HCT116 (cell line): ENCODE data around the gene CMTM8. TPM values are rescaled to one million over a fixed set of nuclear protein-coding genes. Genes with fewer than 3 reads are reported as not detected.

Experiments used
- ATAC-seq: fragments of 200-7000 bp; cut with Tn5 transposase; 2 replicates; pipeline ENCODE4 v1.9.1; 2020; ENCODE audit warnings: mild to moderate bottlenecking, moderate library complexity
- BruUV-seq: library from RNA; stranded (reverse); fragments of 400-500 nt; replicated peaks from 2 replicates; lab custom pipeline; 2021; lab: Mats Ljungman, UMichigan
- CTCF ChIA-PET: fragments of 300-600 bp; sonication (Branson Sonifier 250); formaldehyde crosslinking; loops from one replicate; lab custom pipeline; 2021; ENCODE audit warnings: antibody characterized with exemption; lab: Charles Lee
- POLR2A ChIA-PET: fragments of 300-600, 350-600 bp; sonication (Branson Sonifier 250); formaldehyde crosslinking; loops from one replicate; lab custom pipeline; 2021; ENCODE audit warnings: antibody characterized with exemption; lab: Charles Lee
- RAD21 ChIA-PET, 2 experiments: fragments of 300-600 bp; sonication (Branson Sonifier 250); formaldehyde crosslinking; loops; one replicate each; lab custom pipeline; 2023; ENCODE audit warnings: low total read pairs in 2 of 2; ENCODE audit not compliant: uncharacterized antibody in 2 of 2, unreplicated experiment in 2 of 2, low non-redundant PET in 1 of 2; lab: Charles Lee
- DNase-seq: peaks from one replicate; pipeline ENCODE4 v3.0.0-alpha.2; 2010; ENCODE audit warnings: low read depth, low spot score
- H2AFZ ChIP-seq: fragments of 200-600 bp; shearing (Covaris generic), sonication (generic); 2 replicates; pipeline ENCODE4 v1.6.1; 2017; ENCODE audit warnings: low read depth, mixed run types, mixed read lengths, antibody characterized with exemption, low read length; ENCODE audit not compliant: poor library complexity, severe bottlenecking
- H3K27ac ChIP-seq: 2 replicates; pipeline ENCODE4 v1.5.1; 2012; ENCODE audit warnings: low read depth, low read length
- H3K27me3 ChIP-seq: fragments of 200-600 bp; sonication (generic); 2 replicates; pipeline ENCODE4 v1.6.1; 2016; ENCODE audit warnings: mixed run types, low read length, mixed read lengths; ENCODE audit not compliant: insufficient read depth
- H3K36me3 ChIP-seq, 2 experiments: fragments of 200-500 bp in 1 of 2; fragments of 200-600 bp in 1 of 2; sonication (Bioruptor generic) in 1 of 2; sonication (generic) in 1 of 2; 2 replicates each; pipeline versions ENCODE4 v1.5.1 to v1.6.1; 2014 to 2016; ENCODE audit warnings: low read length in 2 of 2, inconsistent platforms in 1 of 2, mixed read lengths in 1 of 2, mixed run types in 1 of 2; ENCODE audit not compliant: insufficient read depth in 2 of 2, control insufficient read depth in 1 of 2
- H3K4me1 ChIP-seq, 2 experiments: fragments of 200-600 bp in 1 of 2; sonication (generic) in 1 of 2; 2 replicates each; pipeline versions ENCODE4 v1.5.1 to v1.6.1; 2012 to 2017; ENCODE audit warnings: low read length in 2 of 2, inconsistent platforms in 1 of 2, mild to moderate bottlenecking in 1 of 2, mixed read lengths in 1 of 2, mixed run types in 1 of 2, moderate library complexity in 1 of 2; ENCODE audit not compliant: insufficient read depth in 2 of 2, control insufficient read depth in 1 of 2
- H3K4me2 ChIP-seq: fragments of 200-600 bp; sonication (generic); 2 replicates; pipeline ENCODE4 v1.6.1; 2017; ENCODE audit warnings: mixed run types, low read length, mixed read lengths
- H3K4me3 ChIP-seq, 2 experiments: fragments of 200-600 bp in 1 of 2; sonication (generic) in 1 of 2; replicated peaks in 1 of 2; 2 replicates each; pipeline ENCODE4 v1.5.1; 2011 to 2016; ENCODE audit warnings: low read length in 2 of 2, control low read depth in 1 of 2, low read depth in 1 of 2, mild to moderate bottlenecking in 1 of 2, mixed read lengths in 1 of 2, mixed run types in 1 of 2
- H3K79me2 ChIP-seq: fragments of 200-600 bp; sonication (generic); 2 replicates; pipeline ENCODE4 v1.6.1; 2017; ENCODE audit warnings: mild to moderate bottlenecking, mixed run types, low read length, moderate library complexity, mixed read lengths; ENCODE audit not compliant: insufficient read depth
- H3K9ac ChIP-seq: fragments of 200-600 bp; sonication (generic); 2 replicates; pipeline ENCODE4 v1.6.1; 2016; ENCODE audit warnings: low read length, mixed read lengths
- H3K9me2 ChIP-seq: fragments of 200-600 bp; sonication (generic), shearing (Covaris generic); 2 replicates; pipeline ENCODE4 v1.6.1; 2017; ENCODE audit warnings: mixed run types, mild to moderate bottlenecking, moderate library complexity; ENCODE audit not compliant: insufficient read depth
- H3K9me3 ChIP-seq, 2 experiments: fragments of 200-500 bp in 1 of 2; fragments of 200-600 bp in 1 of 2; sonication (Bioruptor generic) in 1 of 2; sonication (generic) in 1 of 2; 2 replicates each; pipeline ENCODE4 v1.6.1; 2014 to 2017; ENCODE audit warnings: low read length in 2 of 2, mixed read lengths in 2 of 2, inconsistent platforms in 1 of 2, low read depth in 1 of 2, mild to moderate bottlenecking in 1 of 2, mixed run types in 1 of 2, moderate library complexity in 1 of 2; ENCODE audit not compliant: control insufficient read depth in 1 of 2, insufficient read depth in 1 of 2
- H4K20me1 ChIP-seq: fragments of 200-600 bp; sonication (generic), shearing (Covaris generic); 2 replicates; pipeline ENCODE4 v1.6.1; 2017; ENCODE audit warnings: mixed run types, mild to moderate bottlenecking, moderate library complexity; ENCODE audit not compliant: insufficient read depth
- CBX3 ChIP-seq: IDR thresholded peaks from 2 replicates; pipeline ENCODE4 v1.6.1; 2012; ENCODE audit warnings: low read depth
- EGR1 ChIP-seq: IDR thresholded peaks from 2 replicates; pipeline ENCODE4 v1.6.1; 2012; ENCODE audit warnings: low read depth
- FOSL1 ChIP-seq: IDR thresholded peaks from 2 replicates; pipeline ENCODE4 v1.6.1; 2012; ENCODE audit warnings: low read depth
- REST ChIP-seq: IDR thresholded peaks from 2 replicates; pipeline ENCODE4 v1.6.1; 2012; ENCODE audit warnings: low read depth
- TCF7L2 ChIP-seq: IDR thresholded peaks from 2 replicates; pipeline ENCODE4 v1.7.0; 2011; ENCODE audit warnings: borderline replicate concordance, inconsistent platforms; ENCODE audit not compliant: insufficient read depth, insufficient read length; ENCODE audit errors: extremely low read depth
- intact Hi-C: fragments of 100-400 bp; cut with micrococcal nuclease; formaldehyde crosslinking; loops from 2 replicates; pipeline ENCODE4 v1.10.0; 2022
- total RNA-seq: library from RNA; stranded (reverse); gene quantifications from one replicate; pipeline ENCODE4 v1.2.1, GENCODE V29; 2021; ENCODE audit not compliant: unreplicated experiment
- TF ChIP-seq, protein P1 (sequence below), 3 experiments: fragments of 200-600 bp in 1 of 3; sonication (generic) in 1 of 3; IDR thresholded peaks in 2 of 3; conservative IDR thresholded peaks in 1 of 3; 2 replicates each; pipeline ENCODE4 v1.5.1; 2012 to 2017; ENCODE audit warnings: low read depth in 2 of 3, low read length in 2 of 3, antibody characterized with exemption in 1 of 3, borderline replicate concordance in 1 of 3, control low read depth in 1 of 3, mild to moderate bottlenecking in 1 of 3, mixed read lengths in 1 of 3, mixed run types in 1 of 3, moderate library complexity in 1 of 3; ENCODE audit not compliant: insufficient read depth in 1 of 3

CMTM8 gene
- total RNA-seq, 1 experiment from 2014 or later: 19.4 TPM

GRCh38 chr3:32359766-32360492 is 121.4 kb downstream of the CMTM8 start:
- H3K36me3 ChIP-seq: peaks cover 0 to 10% of the 10 kb centered on the region in 2 experiments; a peak in 2 of 4 replicates
- no peaks in the 10 kb centered on the region; the same call in 1 of the 2 replicates for H3K9me2 ChIP-seq
- no peaks in the 10 kb centered on the region for H4K20me1 ChIP-seq
- ATAC-seq (no peak), DNase-seq (no peak)
- RAD21 ChIA-PET: no interaction called here
- no peaks in the 10 kb centered on the region for H3K4me1 ChIP-seq
- BruUV-seq: no TSS peak
- no peak overlapping the region for H2AFZ ChIP-seq
- H3K27me3 ChIP-seq: no peaks in the 10 kb centered on the region
- H3K27ac ChIP-seq: no peak overlapping the region
- no peak for TF ChIP-seq TCF7L2
- TF ChIP-seq FOSL1: no peak
- no peak for TF ChIP-seq EGR1
- TF ChIP-seq REST: no peak
- TF ChIP-seq, protein P1, sequence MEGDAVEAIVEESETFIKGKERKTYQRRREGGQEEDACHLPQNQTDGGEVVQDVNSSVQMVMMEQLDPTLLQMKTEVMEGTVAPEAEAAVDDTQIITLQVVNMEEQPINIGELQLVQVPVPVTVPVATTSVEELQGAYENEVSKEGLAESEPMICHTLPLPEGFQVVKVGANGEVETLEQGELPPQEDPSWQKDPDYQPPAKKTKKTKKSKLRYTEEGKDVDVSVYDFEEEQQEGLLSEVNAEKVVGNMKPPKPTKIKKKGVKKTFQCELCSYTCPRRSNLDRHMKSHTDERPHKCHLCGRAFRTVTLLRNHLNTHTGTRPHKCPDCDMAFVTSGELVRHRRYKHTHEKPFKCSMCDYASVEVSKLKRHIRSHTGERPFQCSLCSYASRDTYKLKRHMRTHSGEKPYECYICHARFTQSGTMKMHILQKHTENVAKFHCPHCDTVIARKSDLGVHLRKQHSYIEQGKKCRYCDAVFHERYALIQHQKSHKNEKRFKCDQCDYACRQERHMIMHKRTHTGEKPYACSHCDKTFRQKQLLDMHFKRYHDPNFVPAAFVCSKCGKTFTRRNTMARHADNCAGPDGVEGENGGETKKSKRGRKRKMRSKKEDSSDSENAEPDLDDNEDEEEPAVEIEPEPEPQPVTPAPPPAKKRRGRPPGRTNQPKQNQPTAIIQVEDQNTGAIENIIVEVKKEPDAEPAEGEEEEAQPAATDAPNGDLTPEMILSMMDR (IDR thresholded peaks at IDR 0.05 in 2 of 3, conservative IDR thresholded peaks at IDR 0.05 in 1 of 3; ENCODE audit: borderline replicate concordance in 1 of 3, insufficient read depth in 1 of 3, low read depth in 2 of 3, low read length in 2 of 3): no peak
- TF ChIP-seq CBX3: no peak
- POLR2A ChIA-PET: no interaction called here
- intact Hi-C loops: no loop called here
- H3K9me3 ChIP-seq: no peaks in the 10 kb centered on the region
- no peak overlapping the region for H3K4me2 ChIP-seq
- no peaks in the 10 kb centered on the region for H3K79me2 ChIP-seq
- CTCF ChIA-PET: no interaction called here
- H3K4me3 ChIP-seq: no peak overlapping the region
- H3K9ac ChIP-seq: no peak overlapping the region
